Stimulated activated CD4-positive, alpha-beta T cell treated with anti-CD3 and anti-CD28 coated beads, Interleukin-2, amount 100 ng/mL, for 4 hours (primary cell): ENCODE data around the gene SYT8.

Experiments used
- DNase-seq: peaks from one replicate; pipeline ENCODE4 v3.0.0-alpha.2; 2020; ENCODE audit warnings: low read depth

The SYT8 gene

GRCh38 chr11:1845561-1846452 lies 11.0 kb downstream of the SYT8 start:
- DNase-seq = no peak

GRCh38 chr11:1846453-1846932 lies 11.7 kb downstream of the SYT8 start:
- no peak for DNase-seq

GRCh38 chr11:1847006-1847735 lies 12.4 kb downstream of the SYT8 start:
- no peak for DNase-seq

- no peak for DNase-seq
Measured at GRCh38 chr11:1847926-1848639, 13.3 kb downstream of the SYT8 start.

GRCh38 chr11:1848640-1849430 lies 14.0 kb downstream of the SYT8 start:
- no peak for DNase-seq

GRCh38 chr11:1851468-1852180 lies 16.8 kb downstream of the SYT8 start:
- no peak for DNase-seq

- DNase-seq = no peak
Measured at GRCh38 chr11:1852271-1852876, 17.6 kb downstream of the SYT8 start.

- DNase-seq = peak; percentile 60
Measured at GRCh38 chr11:1852877-1853276, 18.1 kb downstream of the SYT8 start, which contains the start of gene LSP1. TSS of gene LSP1 (plus strand) at chr11:1853084. CDS start at chr11:1853145, 61 bp downstream.

- no peak for DNase-seq
Measured at GRCh38 chr11:1853376-1854131, 18.8 kb downstream of the SYT8 start.

- no peak for DNase-seq
Measured at GRCh38 chr11:1854132-1854948, 19.6 kb downstream of the SYT8 start.

- DNase-seq = no peak
Measured at GRCh38 chr11:1854949-1855885, 20.4 kb downstream of the SYT8 start.

GRCh38 chr11:1855886-1856265 lies 21.1 kb downstream of the SYT8 start:
- DNase-seq = no peak

- DNase-seq = no peak
Measured at GRCh38 chr11:1856306-1857005, 21.7 kb downstream of the SYT8 start.

GRCh38 chr11:1857064-1857463 lies 22.3 kb downstream of the SYT8 start:
- DNase-seq = no peak

GRCh38 chr11:1858154-1858553 lies 23.4 kb downstream of the SYT8 start:
- DNase-seq = no peak

- no peak for DNase-seq
Measured at GRCh38 chr11:1858576-1858975, 23.8 kb downstream of the SYT8 start.

GRCh38 chr11:1859004-1859403 lies 24.2 kb downstream of the SYT8 start:
- DNase-seq = no peak
